ENCODE results near the gene AQP6.

- TF ChIP-seq CTCF (IDR thresholded peaks at IDR 0.05): no peak
- no peak for TF ChIP-seq POLR2A (IDR thresholded peaks at IDR 0.05)
Observed at GRCh38 chr12:49954863-49955830, 17.6 kb upstream of the AQP6 start.
